Activated CD4-positive, alpha-beta T cell treated with anti-CD3 and anti-CD28 coated beads for 1 hour (primary cell): Measurements from ENCODE around the gene RAMP1.

Experiments
- DNase-seq: peaks from one replicate; pipeline ENCODE4 v3.0.0-alpha.2; 2020

Gene RAMP1

GRCh38 chr2:237896507-237896892, 37.1 kb downstream of the RAMP1 start:
- DNase-seq: no peak

- DNase-seq: no peak
Observed at GRCh38 chr2:237896956-237897355, 37.5 kb downstream of the RAMP1 start.

- DNase-seq: no peak
Observed at GRCh38 chr2:237898057-237898414, 38.6 kb downstream of the RAMP1 start.

GRCh38 chr2:237900891-237901831, 41.7 kb downstream of the RAMP1 start:
- no peak for DNase-seq

- no peak for DNase-seq
Observed at GRCh38 chr2:237901932-237902850, 42.8 kb downstream of the RAMP1 start.

GRCh38 chr2:237904831-237905599, 45.6 kb downstream of the RAMP1 start:
- DNase-seq: no peak

- DNase-seq: no peak
Observed at GRCh38 chr2:237907144-237907543, 47.7 kb downstream of the RAMP1 start.

- DNase-seq: no peak
Observed at GRCh38 chr2:237909075-237909695, 49.8 kb downstream of the RAMP1 start.

GRCh38 chr2:237909801-237910475, 50.5 kb downstream of the RAMP1 start:
- DNase-seq: no peak

- no peak for DNase-seq
Observed at GRCh38 chr2:237910576-237911362, 51.3 kb downstream of the RAMP1 start.

- no peak for DNase-seq
Observed at GRCh38 chr2:237911363-237912017, 52.1 kb downstream of the RAMP1 start.

- DNase-seq: no peak
Observed at GRCh38 chr2:237912271-237913192, 53.1 kb downstream of the RAMP1 start.

GRCh38 chr2:237913193-237913917, 53.9 kb downstream of the RAMP1 start:
- no peak for DNase-seq

GRCh38 chr2:237915576-237915975, 56.2 kb downstream of the RAMP1 start:
- DNase-seq: no peak

GRCh38 chr2:237916296-237916695, 56.9 kb downstream of the RAMP1 start:
- DNase-seq: no peak

GRCh38 chr2:237917696-237918374, 58.4 kb downstream of the RAMP1 start:
- DNase-seq: no peak

- no peak for DNase-seq
Observed at GRCh38 chr2:237919593-237919992, 60.2 kb downstream of the RAMP1 start.

GRCh38 chr2:237920673-237921072, 61.2 kb downstream of the RAMP1 start:
- no peak for DNase-seq
